GM19023 (cell line): ENCODE measurements around the gene EFHD2.
"Not testable (repeated sequence)": the region's sequence is repeated elsewhere in the genome, so short reads cannot be mapped to it uniquely, and the experiment has no call there.

Source experiments
- ATAC-seq: cut with Tn5 transposase; IDR thresholded peaks from one replicate; pipeline ENCODE4 v1.9.1; 2021; ENCODE audit warnings: mild to moderate bottlenecking, moderate library complexity; ENCODE audit not compliant: unreplicated experiment

The EFHD2 gene

DNA sequence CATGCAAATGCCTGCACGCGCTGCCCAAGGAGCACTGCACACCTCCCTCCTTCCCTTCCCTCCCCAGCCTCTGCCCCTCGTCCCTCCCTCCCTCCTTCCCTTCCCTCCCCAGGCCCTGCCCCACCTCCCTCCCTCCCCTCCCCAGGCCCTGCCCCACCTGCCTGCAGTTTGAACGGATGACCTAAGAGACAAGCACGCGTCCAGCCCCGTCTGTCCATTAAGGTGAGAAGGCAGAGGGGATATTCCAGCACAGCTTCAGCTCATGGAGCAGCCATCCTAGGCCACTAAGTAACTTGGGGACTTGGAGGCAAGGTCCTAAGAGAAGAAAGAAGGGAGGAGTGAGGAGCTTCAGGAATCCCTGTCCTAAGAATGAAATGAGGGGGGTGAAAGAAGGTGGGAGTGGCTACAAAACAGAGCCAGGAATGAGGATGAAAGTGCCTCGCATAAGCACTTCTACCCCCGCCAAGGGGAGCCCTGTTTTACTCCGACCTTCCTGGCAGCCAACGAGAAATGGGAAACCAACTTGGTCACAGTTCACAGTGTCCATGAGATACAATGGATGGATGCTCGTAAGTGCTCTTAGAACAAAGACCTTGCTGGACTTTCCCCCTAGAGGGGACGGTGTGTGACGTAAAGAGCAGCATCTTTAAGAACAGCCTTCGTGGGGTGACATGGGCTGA is 21.3 kb upstream of the EFHD2 start:
- no peak for ATAC-seq

DNA sequence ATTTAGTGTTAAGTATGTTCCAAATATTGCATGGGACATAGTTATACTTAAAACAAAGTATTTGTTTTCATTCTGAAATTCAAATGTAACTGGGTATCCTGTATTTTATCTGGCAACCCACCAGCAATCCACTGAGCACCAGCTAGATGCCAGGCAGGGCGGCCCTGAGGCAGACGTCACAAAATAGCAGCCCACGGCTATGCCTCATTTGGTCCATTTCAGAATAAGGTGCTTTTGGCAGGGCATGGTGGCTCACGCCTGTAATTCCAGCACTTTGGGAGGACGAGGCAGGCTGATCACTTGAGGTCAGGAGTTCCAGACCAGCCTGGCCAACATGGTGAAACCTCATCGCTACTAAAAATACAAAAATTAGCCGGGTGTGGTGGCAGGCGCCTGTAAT is 19.9 kb upstream of the EFHD2 start:
- not testable (repeated sequence) for ATAC-seq

DNA sequence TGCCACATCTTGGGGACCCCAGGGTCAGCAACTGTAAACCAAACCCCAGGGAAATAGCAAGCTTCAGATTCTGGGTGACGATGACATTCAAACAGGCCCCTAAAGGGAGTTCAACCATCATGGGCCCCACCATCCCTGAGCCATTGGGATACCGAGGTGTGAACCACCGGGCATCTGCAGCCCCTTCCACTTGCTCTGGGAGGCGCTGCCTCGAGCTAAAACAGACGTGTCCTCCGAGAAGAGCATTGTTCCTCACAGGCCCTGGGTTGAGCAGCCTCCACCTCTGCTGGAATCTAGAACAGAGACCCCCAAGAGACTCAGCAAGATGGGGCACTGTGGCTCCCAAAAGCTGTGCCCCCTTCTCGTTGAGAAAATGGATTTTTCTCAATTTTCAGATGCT is 19.0 kb upstream of the EFHD2 start:
- ATAC-seq: no peak

DNA sequence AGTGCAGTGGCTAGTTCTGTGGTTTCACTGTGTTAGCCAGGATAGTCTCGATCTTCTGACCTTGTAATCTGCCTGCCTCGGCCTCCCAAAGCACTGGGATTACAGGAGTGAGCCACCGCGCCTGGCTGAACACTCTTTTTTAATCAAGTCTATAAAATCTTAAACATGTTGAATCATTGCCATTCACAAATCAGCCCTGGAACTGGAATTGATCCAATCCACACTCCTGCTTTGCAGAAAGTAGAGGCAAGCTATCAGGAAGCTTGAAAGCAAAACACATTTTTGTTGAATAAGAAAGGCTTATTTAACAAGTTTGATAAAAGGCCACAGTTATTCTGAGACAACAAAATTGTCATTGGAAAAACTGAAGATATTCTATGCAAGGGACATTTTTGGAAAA is 18.3 kb upstream of the EFHD2 start:
- ATAC-seq: no peak

DNA sequence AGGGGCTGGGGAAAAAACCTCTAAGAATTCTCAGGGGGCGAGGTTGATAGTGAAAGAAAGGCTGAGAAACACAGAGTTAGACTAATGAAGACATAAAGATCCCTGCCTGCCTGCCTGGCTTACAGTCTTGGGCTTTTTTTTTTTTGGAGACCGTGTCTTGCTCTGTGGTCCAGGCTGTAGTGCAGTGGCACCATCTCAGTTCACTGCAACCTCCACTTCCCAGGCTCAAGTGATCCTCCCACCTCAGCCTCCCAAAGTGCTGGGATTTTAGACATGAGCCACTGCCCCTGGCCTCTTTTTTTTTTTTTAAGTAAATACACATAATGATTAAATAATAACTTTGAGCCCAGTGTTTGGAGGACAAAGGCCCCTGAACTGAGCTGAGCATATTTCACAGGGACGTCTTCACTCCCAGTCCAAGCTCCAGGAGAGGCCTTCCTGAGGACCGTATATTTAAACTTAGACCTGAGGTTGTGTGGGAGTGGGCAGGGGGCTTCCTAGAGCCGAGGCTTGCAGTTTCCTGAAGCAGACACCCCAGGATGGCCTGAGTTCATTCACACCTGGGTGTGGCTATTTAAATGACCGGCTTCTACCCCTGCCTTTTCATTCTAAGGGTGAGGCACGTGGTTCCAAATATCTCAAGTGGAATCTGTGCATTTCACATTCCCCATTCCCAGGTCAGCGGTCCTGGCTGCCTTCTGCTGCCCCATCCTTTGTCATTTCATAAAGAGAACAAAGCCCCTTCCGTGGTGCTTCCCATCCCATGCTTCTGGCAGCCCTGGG is 16.0 kb upstream of the EFHD2 start:
- ATAC-seq: no peak

DNA sequence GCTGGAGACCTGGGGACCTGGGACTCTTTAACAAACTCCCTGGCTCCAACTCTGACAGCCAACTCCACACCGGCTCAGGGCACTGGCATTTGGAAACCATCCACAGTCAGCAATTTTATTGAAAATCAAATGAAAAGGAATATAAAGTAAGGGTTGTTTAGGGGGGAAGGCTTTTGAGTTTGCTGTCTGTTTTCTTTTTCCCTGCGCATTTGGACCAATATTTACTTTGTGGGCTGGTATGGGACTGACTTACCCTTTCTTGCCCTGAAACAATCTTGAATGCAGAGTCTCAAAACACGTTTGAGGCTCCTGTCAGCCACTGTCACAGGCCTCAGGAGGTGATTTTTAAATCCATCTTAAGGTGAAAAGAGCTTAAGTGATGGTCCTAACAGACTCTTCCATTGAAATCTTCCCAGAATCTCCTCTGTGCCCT is 15.4 kb upstream of the EFHD2 start:
- ATAC-seq: no peak

DNA sequence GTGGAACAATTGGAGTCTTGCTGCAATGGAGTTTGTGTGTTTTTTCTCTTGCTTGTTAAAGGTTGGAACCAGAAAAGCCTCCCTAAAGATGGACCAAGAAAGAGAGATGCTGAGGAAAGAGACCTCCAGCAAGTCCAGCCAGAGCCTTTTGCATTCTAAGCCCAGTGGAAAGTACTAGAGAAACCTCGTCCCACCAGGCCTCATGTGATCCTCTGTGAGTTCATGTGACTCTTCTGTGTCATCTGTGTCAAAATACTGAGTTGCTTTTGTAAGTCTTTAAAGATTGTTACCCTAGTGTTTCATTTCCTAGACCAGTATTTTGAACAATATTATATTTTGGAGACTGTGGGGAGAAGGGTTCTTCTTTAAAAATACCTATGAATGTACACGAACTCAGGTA is 12.5 kb upstream of the EFHD2 start:
- ATAC-seq: no peak

DNA sequence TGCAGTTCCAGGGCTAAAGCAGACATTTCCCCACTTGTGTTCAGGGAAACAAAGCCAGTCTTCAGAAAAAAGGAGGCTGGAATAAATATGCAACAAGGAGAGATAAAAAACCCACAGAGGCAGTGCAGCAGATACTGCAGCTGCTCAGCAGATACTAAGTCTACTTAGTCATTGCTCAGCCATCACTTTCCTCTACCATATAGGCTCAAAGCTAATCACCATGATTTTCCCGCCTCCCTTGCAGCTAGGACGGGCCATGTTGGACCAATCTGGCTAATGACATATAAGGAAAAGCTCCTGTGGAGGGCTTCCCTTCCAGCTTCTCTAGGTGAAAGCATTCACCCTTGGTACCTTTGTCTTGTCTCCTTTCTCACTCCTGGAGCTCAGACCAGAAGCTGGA is 10.0 kb upstream of the EFHD2 start:
- no peak for ATAC-seq

DNA sequence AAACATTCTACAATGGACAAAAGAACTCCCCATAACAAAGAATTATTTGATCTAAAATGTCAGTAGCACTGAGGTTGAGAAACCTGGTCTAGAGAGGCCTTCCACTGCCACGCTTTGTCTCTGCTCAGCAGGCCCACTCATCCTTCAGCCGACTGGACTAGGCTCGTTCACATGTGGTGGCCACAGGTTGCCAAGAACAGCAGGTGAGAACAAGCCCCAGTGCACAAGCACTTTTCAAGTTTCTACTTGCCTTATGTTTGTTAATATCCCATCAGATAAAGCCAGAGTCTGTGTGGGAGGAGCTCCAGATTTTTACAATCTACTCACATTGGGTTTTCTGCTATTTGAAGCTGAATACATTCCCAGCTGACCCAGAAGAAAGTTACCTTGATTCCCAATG is 9.1 kb upstream of the EFHD2 start:
- no peak for ATAC-seq

DNA sequence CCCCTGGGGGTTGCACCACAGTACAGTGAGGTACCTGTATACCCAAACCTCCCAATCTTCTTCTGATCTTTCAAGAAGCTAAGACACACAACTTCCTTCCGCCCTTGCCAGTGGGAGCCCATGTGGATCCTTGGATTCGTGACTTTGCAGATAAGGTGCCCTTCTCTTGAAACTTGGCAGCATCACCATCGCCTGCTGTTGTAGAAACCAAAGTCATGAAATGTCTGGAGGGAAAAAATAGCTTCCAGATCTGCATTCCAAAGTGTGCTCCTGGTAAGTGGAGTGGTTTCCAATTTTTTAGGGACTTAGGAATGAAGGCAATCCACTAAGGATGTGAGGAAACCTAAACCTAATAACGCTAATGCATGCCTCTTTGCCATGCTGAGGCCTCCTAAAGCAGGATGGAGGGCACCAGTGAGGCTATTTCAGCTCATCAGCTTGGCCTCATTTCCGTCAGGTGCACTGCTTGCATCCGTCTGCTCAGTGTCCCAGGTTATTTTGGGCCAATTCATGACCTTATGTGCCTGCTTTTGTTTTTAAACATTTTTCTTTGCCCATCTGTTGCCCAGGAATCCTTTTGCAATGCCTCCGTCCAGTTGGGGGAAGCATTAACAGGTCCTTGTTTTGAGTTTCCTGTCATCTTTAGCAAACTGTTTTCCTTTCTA is 8.2 kb upstream of the EFHD2 start:
- ATAC-seq: no peak

DNA sequence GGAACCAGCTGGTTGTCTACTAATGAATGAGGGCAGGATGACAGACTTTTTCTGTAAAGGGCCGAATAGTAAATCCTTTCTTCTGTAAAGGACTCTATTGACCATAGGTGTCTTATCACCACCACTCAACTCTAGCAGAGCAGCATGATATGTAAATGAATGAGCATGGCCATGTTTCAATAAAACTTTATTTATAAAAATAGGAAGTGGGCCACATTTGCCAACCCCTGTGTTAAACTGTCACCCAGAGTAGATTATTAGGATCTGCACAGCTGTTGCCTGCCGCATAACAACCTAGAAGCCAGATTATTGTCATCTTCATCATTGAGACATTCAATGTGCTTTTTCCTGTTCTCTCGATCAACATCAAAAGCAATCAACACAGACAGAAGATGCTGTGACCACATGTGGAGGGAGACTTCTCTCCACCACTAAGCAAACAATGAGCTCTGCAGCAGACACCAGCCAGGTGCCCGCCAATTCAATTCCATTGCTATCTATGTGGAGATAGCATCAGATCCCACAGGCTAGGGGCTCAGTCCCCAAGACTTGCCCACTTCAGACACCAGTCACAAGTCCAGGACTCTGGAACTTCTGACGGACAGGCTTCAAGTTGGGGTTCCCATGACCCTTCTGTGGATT is 6.8 kb upstream of the EFHD2 start:
- no peak for ATAC-seq

DNA sequence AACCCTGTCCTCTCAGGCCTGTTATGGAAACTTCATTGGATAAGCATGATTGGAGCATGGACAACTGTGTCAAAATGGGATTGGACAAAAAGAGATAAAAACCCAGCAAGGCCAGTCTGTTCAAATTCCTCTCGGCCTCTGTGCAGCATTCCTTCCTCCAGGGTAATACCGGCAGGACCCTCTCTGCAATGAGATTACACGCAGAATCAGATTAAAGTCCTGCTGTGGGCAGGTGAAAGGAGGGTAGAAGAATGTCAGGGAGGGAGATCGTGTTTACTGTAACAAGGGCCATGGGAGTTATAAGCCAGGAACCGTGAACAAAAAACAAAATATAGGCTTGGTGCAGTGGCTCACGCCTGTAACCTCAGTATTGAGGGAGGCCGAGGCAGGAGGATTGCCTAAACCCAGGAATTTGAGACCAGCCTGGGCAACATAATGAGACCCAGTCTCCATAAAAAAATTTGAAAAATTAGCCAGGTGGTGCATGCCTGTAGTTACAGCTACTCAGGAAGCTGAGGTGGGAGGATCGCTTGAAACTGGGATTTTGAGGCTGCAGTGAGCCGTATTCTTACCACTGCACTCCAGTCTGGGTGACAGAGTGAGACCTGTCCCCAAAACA is 5.6 kb upstream of the EFHD2 start:
- ATAC-seq: no peak

DNA sequence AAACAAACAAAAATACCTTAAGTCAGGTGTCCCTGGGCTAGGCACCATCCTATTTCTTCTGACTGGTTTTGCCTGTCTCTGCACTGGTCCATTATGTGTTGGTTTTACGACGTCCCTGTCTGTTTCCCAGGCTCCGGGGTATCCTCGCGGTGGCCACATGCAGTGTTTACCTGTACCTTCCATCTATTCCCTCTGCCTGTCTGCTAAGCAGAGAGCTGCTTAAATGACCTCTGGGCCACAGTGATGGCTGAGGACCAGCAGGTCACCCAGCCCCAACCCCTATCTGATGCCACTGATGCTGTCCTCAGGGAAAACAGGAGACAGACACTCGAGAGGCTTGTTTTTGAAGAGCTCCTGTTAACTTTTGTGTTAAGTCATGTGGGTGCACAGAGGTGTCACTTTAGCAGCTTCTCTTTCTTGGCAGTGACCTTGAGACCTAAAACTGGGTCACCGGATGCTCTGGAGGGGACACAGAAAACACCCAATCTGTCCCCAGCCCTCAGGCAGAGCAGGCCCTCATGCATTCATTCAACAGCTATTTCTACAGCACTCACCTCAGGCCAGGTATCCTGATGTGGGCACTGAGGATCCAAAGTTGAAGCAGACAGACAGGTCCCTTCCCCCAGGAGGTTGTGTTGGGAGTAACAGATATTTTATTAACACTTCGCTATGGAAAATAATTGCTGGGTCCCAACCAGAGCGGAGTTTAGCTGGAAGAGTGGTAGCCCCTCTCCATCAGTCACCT is 4.4 kb upstream of the EFHD2 start:
- ATAC-seq: no peak

DNA sequence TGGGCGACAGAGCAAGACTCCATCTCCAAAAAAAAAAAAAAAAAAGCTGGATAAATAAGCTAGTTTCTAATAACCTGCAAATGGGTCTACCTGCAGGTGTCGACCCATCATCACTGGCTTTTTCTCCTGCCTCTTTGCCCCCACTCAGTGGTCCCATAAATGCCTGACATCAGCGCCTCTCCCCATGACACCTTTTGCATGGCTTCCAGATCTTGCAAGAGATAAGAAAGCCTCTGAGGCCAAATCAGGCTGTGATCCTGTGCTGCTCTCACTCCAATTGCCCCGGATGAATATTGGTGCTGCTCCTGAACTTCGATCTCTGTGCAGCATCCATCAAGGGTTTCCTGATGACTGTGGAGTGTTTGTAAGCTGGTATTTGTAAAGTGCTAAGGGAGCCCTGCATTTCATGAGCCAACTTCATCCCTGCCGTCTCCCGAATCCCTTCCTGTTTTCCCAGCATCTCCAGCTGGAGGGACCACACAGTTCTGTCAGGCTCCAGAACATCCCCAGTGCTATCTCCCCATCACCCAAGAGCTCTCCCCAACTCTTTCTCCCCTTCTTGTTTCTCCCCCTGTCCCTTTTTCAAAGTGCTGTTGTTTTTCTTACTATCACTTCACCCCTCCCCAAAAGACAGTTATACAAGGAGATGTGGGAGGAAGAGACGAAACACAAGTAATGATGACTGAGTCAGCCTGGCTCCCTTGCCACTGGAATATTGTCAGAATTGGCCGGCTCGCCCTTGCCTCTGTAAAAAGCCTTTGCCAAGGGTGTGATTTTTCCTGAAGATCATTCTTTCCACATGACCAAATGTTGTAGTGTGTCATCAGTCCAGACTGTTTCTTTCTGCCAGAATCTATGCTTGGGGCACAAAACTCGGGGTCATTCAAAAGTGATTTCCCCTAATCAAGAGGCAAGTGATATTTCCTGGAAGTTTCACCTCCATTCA is 2.8 kb upstream of the EFHD2 start:
- ATAC-seq: no peak

DNA sequence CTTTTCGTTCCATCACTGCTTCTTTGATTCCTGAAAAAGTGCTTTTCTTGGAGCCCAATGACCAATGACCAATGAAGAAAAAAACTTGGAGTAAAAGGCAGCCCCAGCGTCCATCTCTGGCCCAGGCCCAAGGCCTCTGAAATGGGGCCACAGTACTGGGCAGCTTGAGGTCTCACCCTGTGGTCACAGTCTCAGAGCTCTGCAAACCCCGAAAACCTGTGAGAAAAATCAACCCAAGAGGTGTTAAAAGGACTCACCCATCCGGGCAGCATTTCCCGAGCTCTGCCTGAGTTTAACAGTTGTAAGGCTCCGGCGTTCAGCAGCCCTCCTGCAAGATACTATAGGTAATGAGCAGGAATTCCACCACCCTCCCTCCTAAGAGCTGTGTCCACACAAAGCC is 2.1 kb upstream of the EFHD2 start:
- no peak for ATAC-seq

DNA sequence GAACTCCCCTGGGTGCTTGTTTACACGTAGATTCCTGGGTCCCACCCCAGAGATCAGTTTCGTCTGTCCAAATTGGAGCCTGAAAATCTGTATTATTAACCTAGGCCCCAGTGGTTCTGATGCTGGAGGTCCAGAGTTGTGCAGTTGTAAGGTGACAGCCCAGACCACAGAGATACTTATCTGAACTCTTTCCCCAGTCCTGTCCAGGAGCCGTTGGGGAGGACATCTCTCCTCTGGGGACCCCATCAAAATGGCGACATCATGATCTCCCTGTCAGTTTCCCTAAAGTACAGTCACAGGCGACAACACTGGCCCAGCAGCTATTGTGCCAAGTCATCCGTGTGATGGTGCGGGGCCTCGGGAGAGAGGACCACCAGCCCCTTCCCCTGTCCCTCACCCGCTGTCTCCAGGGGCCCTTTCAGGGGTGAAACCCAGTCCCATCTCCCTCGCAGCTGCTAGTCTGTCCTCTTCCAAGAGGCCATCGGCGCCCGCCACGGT is 749 bp upstream of the EFHD2 start:
- no peak for ATAC-seq

DNA sequence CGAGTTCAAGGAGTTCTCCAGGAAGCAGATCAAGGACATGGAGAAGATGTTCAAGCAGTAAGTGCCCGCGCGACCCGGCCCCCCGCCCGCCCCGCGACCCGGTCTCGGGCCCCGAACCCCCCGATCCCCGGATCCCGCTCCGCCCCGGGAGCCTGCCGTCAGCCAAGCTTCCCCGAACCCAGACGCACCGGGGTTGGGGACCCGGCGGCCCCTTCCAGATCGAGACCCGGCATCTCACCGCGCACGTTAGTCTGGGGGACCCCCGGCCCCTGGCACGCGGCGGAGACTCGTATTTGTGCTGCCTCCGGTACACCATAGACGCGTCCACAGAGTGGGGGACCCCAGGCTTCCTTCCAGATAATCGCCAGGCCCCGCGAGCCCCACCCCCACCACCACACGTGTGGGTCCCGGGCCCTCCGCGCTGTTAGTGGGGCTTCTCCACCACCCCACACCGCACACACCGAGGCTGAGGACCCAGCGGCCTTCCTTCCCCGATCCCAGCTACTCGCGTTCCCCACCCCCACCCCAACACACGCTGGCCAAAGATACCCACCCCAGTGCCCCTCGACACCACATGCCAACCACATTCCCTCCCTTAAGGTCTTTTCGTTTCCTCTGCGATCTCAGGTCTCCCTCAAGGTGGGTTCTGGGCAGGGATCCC is 665 bp downstream of the EFHD2 start:
- ATAC-seq: no peak

DNA sequence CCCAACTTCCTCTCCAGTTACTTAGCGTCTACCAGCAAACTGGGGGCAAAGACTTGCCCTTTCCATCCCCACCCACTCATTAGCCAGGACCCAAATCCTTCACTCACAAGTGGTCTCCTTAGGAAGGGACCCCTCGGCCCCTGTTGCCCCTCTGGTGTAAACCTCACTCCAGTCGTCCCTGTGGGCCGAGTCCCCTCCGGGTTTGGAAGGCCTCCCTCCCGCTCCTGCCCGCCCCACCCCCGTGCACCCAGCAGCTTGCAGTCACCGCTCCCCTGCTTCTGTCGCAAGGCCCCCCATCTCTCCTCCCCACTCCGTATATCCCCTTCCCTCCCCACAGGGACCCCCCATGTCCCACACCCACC is 1.2 kb downstream of the EFHD2 start:
- ATAC-seq: no peak
